ENCODE measurements around the gene SYNGAP1. TPM values are rescaled to one million over a fixed set of nuclear protein-coding genes. Genes with fewer than 3 reads are reported as not detected.
"Not testable (repeated sequence)": the region's sequence is repeated elsewhere in the genome, so short reads cannot be mapped to it uniquely, and the experiment has no call there.

SYNGAP1 gene
- total and polyA plus RNA-seq, 9 of the 15 experiments (the other 6 are each of a cell fraction or from before 2014, with no cell fraction given): 0.01 to 22.8 (median 3.2) TPM

DNA sequence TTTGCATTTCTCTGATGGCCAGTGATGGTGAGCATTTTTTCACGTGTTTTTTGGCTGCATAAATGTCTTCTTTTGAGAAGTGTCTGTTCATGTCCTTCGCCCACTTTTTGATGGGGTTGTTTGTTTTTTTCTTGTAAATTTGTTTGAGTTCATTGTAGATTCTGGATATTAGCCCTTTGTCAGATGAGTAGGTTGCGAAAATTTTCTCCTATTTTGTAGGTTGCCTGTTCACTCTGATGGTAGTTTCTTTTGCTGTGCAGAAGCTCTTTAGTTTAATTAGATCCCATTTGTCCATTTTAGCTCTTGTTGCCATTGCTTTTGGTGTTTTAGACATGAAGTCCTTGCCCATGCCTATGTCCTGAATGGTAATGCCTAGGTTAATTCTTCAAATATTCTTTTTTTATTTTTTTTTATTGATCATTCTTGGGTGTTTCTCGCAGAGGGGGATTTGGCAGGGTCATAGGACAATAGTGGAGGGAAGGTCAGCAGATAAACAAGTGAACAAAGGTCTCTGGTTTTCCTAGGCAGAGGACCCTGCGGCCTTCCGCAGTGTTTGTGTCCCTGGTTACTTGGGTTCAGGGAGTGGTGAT, 64.9 kb downstream of the SYNGAP1 start:
- DNase-seq (ENCODE audit: extremely low read depth in 1 of 4, low spot score in 3 of 4); H3K27ac ChIP-seq (ENCODE audit: extremely low read depth, low read depth, low read length): not testable (repeated sequence)

DNA sequence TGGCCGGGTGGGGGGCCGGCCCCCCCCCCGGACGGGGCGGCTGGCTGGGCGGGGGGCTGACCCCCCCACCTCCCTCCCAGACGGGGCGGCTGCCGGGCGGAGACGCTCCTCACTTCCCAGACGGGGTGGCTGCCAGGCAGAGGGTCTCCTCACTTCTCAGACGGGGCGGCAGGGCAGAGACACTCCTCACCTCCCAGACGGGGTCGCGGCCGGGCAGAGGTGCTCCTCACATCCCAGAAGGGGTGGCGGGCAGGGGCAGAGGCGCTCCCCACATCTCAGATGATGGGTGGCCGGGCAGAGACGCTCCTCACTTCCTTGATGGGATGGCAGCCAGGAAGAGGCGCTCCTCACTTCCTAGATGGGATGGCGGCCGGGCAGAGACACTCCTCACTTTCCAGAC, 65.8 kb downstream of the SYNGAP1 start:
- intact Hi-C loops (cut with micrococcal nuclease); H3K36me3 ChIP-seq (ENCODE audit: control insufficient read depth, insufficient read depth, low read length); DNase-seq (ENCODE audit: extremely low read depth in 1 of 4, low spot score in 3 of 4); H3K9ac ChIP-seq (ENCODE audit: insufficient read depth in 1 of 2, low read depth in 2 of 2, low read length in 2 of 2); H4K20me1 ChIP-seq (replicated peaks; ENCODE audit: control insufficient read depth, insufficient read depth, low read length); CTCF ChIA-PET (ENCODE audit: low intra/inter-chr PET ratio); H3K9me3 ChIP-seq (replicated peaks; ENCODE audit: control insufficient read depth, insufficient read depth, low read depth, low read length); POLR2A ChIA-PET; BruUV-seq (replicated peaks); H3K4me3 ChIP-seq; FAIRE-seq; H2AFZ ChIP-seq (ENCODE audit: low read depth, low read length); ATAC-seq; H3K9me1 ChIP-seq (ENCODE audit: control insufficient read depth, insufficient read depth, low read length); in situ Hi-C loops (cut with MboI); H3K4me2 ChIP-seq (ENCODE audit: insufficient read depth, low read length); H3K27me3 ChIP-seq (ENCODE audit: control insufficient read depth in 2 of 2, insufficient read depth in 2 of 2, low read length in 2 of 2); H3K27ac ChIP-seq (ENCODE audit: extremely low read depth, low read depth, low read length); H3K79me2 ChIP-seq (ENCODE audit: control insufficient read depth, insufficient read depth, low read length): not testable (repeated sequence)
- 64% methylated on average over 6 of the region's 25 CpGs for WGBS (ENCODE audit: insufficient coverage, low coverage, missing lambda C conversion rate)
- peaks cover 7 to 16% of the 10 kb centered on the region in 2 experiments; a peak in 4 of 5 replicates for H3K4me1 ChIP-seq (replicated peaks in 1 of 2; ENCODE audit: control insufficient read depth in 2 of 2, insufficient read depth in 2 of 2, low read length in 2 of 2)

More for the DNA sequence above, 64.9 kb downstream of the SYNGAP1 start:
- H3K79me2 ChIP-seq (ENCODE audit: control insufficient read depth, insufficient read depth, low read length); CTCF ChIA-PET (ENCODE audit: low intra/inter-chr PET ratio); H3K9me1 ChIP-seq (ENCODE audit: control insufficient read depth, insufficient read depth, low read length); H4K20me1 ChIP-seq (replicated peaks; ENCODE audit: control insufficient read depth, insufficient read depth, low read length); H3K4me2 ChIP-seq (ENCODE audit: insufficient read depth, low read length); ATAC-seq; in situ Hi-C loops (cut with MboI); H3K27me3 ChIP-seq (ENCODE audit: control insufficient read depth in 2 of 2, insufficient read depth in 2 of 2, low read length in 2 of 2); H2AFZ ChIP-seq (ENCODE audit: low read depth, low read length); H3K9ac ChIP-seq (ENCODE audit: insufficient read depth in 1 of 2, low read depth in 2 of 2, low read length in 2 of 2); FAIRE-seq; H3K9me3 ChIP-seq (replicated peaks; ENCODE audit: control insufficient read depth, insufficient read depth, low read depth, low read length); BruUV-seq (replicated peaks); POLR2A ChIA-PET; H3K4me3 ChIP-seq; intact Hi-C loops (cut with micrococcal nuclease); H3K36me3 ChIP-seq (ENCODE audit: control insufficient read depth, insufficient read depth, low read length): not testable (repeated sequence)
- TF ChIP-seq FOXK2 (conservative IDR thresholded peaks at IDR 0.05 in 1 of 2, IDR thresholded peaks at IDR 0.05 in 1 of 2; ENCODE audit: low read depth in 2 of 2) (peak in 1 of 2 experiments; percentile 57; a peak in 2 of 4 replicates), SOX6 (IDR thresholded peaks at IDR 0.05) (peak; percentile 63; the same call in 1 of the 2 replicates), CBFA2T3 (IDR thresholded peaks at IDR 0.05) (peak; percentile 51), TRIM24 (IDR thresholded peaks at IDR 0.05) (peak; percentile 46 to 49; a peak in 2 of 4 replicates), TAL1 (IDR thresholded peaks at IDR 0.05) (0 out of 2 replicates have a peak, but pooled peaks have one; percentile 29), ARID1B (IDR thresholded peaks at IDR 0.05) (peak; percentile 50; the same call in 1 of the 2 replicates), SMARCA4 (IDR thresholded peaks at IDR 0.05) (peak; percentile 54; the same call in 1 of the 2 replicates), DPF2 (IDR thresholded peaks at IDR 0.05) (peak; percentile 66; the same call in 1 of the 2 replicates)
- TF ChIP-seq, protein P1, sequence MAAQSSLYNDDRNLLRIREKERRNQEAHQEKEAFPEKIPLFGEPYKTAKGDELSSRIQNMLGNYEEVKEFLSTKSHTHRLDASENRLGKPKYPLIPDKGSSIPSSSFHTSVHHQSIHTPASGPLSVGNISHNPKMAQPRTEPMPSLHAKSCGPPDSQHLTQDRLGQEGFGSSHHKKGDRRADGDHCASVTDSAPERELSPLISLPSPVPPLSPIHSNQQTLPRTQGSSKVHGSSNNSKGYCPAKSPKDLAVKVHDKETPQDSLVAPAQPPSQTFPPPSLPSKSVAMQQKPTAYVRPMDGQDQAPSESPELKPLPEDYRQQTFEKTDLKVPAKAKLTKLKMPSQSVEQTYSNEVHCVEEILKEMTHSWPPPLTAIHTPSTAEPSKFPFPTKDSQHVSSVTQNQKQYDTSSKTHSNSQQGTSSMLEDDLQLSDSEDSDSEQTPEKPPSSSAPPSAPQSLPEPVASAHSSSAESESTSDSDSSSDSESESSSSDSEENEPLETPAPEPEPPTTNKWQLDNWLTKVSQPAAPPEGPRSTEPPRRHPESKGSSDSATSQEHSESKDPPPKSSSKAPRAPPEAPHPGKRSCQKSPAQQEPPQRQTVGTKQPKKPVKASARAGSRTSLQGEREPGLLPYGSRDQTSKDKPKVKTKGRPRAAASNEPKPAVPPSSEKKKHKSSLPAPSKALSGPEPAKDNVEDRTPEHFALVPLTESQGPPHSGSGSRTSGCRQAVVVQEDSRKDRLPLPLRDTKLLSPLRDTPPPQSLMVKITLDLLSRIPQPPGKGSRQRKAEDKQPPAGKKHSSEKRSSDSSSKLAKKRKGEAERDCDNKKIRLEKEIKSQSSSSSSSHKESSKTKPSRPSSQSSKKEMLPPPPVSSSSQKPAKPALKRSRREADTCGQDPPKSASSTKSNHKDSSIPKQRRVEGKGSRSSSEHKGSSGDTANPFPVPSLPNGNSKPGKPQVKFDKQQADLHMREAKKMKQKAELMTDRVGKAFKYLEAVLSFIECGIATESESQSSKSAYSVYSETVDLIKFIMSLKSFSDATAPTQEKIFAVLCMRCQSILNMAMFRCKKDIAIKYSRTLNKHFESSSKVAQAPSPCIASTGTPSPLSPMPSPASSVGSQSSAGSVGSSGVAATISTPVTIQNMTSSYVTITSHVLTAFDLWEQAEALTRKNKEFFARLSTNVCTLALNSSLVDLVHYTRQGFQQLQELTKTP (IDR thresholded peaks at IDR 0.05; ENCODE audit: low read depth in 1 of 2, partially characterized antibody in 2 of 2): peak in 1 of 2 experiments; percentile 90
- H3K4me1 ChIP-seq (replicated peaks in 1 of 2; ENCODE audit: control insufficient read depth in 2 of 2, insufficient read depth in 2 of 2, low read length in 2 of 2): peaks cover 7 to 13% of the 10 kb centered on the region in 2 experiments; a peak in 4 of 5 replicates
- no CpG with 5 or more reads among the region's 6 CpGs for WGBS (ENCODE audit: insufficient coverage, low coverage, missing lambda C conversion rate)
